ENCODE measurements around the gene KRTAP10-1. TPM values are rescaled to one million over a fixed set of nuclear protein-coding genes. Genes with fewer than 3 reads are reported as not detected.

KRTAP10-1 gene
- total RNA-seq, 2 donors from 2014 or later, result not detected

DNA sequence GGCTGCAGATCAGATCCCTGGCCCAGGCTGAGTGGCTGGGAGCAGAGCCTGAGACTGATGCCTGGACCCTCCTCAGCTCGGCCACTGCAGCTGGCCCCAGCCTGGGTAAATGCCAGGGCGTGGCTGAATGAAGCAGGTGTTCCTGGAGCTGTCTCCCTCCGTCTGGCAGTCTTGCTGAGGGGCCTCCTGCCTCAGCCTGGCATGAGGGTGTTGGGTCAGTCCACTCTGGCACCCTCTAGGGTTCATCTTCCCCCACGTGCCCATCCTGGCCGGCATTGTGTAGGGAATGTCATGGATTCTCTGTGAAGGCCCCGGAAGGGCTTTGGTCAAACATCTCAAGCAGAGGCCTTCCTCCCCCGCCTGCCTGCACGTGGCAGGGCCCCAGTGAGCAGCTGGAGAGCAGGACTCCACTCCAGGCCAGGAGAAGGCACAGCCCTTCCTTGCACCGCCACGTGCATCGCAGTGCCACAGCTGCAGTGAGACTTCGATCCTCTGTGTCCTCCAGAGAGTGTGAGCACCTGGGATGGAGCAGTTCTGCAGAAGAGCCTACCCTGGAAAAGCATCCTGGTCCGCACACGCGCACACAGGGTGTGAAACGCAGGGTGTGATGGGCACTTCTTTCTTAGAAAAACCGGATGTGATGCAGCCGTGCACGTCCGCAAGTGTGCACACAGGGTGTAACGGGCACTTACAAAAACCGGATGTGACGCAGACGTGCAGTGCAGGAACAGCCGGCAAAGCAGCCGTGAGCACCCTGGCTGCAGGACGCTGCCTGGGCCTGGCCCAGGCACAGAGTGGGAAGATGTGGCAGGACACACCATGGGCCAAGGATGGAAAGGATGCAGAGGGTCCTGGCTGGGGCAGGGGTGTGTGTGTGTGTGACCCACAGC, 28.9 kb upstream of the KRTAP10-1 start:
- TF ChIP-seq, protein P1, sequence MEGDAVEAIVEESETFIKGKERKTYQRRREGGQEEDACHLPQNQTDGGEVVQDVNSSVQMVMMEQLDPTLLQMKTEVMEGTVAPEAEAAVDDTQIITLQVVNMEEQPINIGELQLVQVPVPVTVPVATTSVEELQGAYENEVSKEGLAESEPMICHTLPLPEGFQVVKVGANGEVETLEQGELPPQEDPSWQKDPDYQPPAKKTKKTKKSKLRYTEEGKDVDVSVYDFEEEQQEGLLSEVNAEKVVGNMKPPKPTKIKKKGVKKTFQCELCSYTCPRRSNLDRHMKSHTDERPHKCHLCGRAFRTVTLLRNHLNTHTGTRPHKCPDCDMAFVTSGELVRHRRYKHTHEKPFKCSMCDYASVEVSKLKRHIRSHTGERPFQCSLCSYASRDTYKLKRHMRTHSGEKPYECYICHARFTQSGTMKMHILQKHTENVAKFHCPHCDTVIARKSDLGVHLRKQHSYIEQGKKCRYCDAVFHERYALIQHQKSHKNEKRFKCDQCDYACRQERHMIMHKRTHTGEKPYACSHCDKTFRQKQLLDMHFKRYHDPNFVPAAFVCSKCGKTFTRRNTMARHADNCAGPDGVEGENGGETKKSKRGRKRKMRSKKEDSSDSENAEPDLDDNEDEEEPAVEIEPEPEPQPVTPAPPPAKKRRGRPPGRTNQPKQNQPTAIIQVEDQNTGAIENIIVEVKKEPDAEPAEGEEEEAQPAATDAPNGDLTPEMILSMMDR (IDR thresholded peaks at IDR 0.05), result no peak
- Histone ChIP-seq H3K27ac (no peak overlapping the region), H3K4me1 (ENCODE audit: control insufficient read depth in 1 of 2, low read depth in 2 of 2) (no peaks in the 10 kb centered on the region), H3K36me3 (no peaks in the 10 kb centered on the region), H3K9me3 (no peaks in the 10 kb centered on the region), H3K4me3 (no peak overlapping the region), H3K27me3 (replicated peaks; ENCODE audit: insufficient read depth) (no peaks in the 10 kb centered on the region)
- ATAC-seq (ENCODE audit: insufficient number of reproducible peaks, low FRiP score, low read depth) (no peak), DNase-seq (ENCODE audit: low spot score) (no peak)

DNA sequence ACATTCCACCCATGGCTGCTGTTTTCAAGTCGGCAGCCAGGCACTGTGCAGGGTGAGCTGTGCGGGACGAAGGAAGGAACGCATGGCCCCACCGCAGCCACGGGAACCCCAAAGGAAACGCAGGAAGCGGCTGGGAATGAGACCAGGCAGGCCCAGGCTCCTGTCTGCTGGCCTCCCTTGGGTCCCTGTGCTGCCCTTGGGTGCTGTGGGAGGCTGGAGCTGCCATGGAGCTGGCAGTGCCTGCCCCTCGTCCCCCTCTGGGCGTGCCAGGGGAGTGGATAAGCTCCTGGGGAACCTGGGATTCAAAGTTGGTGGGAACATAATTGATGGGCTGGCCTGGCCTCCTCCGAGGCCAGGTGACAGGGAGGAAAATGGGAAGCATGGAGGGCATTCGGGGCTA, 28.3 kb upstream of the KRTAP10-1 start:
- no peak for DNase-seq (ENCODE audit: low spot score)
- H3K36me3 ChIP-seq, result no peaks in the 10 kb centered on the region
- no peaks in the 10 kb centered on the region for H3K27me3 ChIP-seq (replicated peaks; ENCODE audit: insufficient read depth)
- no peak overlapping the region for H3K27ac ChIP-seq
- no peak for ATAC-seq (ENCODE audit: insufficient number of reproducible peaks, low FRiP score, low read depth)
- H3K4me1 ChIP-seq (ENCODE audit: control insufficient read depth in 1 of 2, low read depth in 2 of 2), result no peaks in the 10 kb centered on the region
- H3K9me3 ChIP-seq, result no peaks in the 10 kb centered on the region
- no peak overlapping the region for H3K4me3 ChIP-seq
- TF ChIP-seq, protein P1 (IDR thresholded peaks at IDR 0.05), result no peak

DNA sequence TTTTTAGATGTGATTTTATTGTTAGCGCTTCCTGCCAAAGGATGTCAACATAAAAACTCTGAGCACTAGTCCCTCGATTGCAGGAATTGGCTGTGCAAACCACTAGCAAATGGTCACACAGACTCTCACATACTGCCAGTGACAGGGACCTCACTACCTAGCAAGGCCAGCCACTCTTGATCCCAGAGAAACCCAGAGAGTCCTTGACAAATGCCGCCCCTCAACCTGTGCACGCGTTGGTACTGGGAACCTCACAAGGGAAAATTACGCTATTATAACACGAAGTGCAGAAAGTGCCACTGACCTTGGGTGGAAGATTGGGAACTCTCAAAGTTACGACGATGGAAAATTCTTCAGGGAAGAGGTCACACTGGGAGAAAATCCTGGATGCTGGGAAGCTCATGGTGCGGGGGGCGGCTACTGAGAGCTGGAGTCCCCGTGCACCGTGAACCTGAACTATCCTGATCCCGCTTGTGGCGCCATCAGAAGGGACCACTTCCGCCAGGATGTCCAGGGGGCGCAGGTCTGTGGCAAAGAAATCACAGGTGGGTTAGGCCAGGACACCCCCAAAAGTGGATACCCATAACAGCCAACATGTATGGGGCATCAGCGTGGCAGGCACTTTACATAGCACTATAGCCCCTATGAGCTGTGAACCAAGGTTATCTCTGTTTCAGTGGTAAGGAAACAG, 27.6 kb upstream of the KRTAP10-1 start:
- DNase-seq (ENCODE audit: low spot score) (no peak), ATAC-seq (ENCODE audit: insufficient number of reproducible peaks, low FRiP score, low read depth) (no peak)
- no peak overlapping the region for H3K27ac ChIP-seq
- no peaks in the 10 kb centered on the region for H3K27me3 ChIP-seq (replicated peaks; ENCODE audit: insufficient read depth)
- H3K9me3 ChIP-seq, result peaks cover 2% of the 10 kb centered on the region
- H3K4me1 ChIP-seq (ENCODE audit: control insufficient read depth in 1 of 2, low read depth in 2 of 2), result no peaks in the 10 kb centered on the region
- TF ChIP-seq, protein P1 (IDR thresholded peaks at IDR 0.05), result no peak
- H3K4me3 ChIP-seq, result no peak overlapping the region
- no peaks in the 10 kb centered on the region for H3K36me3 ChIP-seq

DNA sequence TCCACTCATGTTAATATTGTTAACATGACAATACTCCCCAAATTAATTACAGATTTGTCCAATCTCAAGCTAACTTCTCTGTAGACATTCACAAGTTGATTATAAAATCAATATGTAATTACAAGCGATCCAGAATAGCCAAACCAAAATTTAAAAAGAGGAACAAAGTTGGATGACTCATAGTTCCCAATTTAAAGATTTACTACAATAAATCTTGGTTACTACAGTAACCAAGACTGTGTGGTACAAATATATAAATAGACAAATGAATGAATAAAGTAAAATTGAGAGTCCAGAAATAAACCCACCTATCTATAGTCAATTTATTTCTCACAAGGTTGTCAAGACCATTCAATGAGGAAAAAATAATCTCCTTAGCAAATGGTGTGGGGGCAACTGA, 26.4 kb upstream of the KRTAP10-1 start:
- Histone ChIP-seq H3K27me3 (replicated peaks; ENCODE audit: insufficient read depth) (no peaks in the 10 kb centered on the region), H3K36me3 (no peaks in the 10 kb centered on the region), H3K27ac (no peak overlapping the region), H3K9me3 (peaks cover 5% of the 10 kb centered on the region), H3K4me1 (ENCODE audit: control insufficient read depth in 1 of 2, low read depth in 2 of 2) (no peaks in the 10 kb centered on the region), H3K4me3 (no peak overlapping the region)
- no peak for DNase-seq (ENCODE audit: low spot score)
- TF ChIP-seq, protein P1 (IDR thresholded peaks at IDR 0.05), result no peak
- no peak for ATAC-seq (ENCODE audit: insufficient number of reproducible peaks, low FRiP score, low read depth)

DNA sequence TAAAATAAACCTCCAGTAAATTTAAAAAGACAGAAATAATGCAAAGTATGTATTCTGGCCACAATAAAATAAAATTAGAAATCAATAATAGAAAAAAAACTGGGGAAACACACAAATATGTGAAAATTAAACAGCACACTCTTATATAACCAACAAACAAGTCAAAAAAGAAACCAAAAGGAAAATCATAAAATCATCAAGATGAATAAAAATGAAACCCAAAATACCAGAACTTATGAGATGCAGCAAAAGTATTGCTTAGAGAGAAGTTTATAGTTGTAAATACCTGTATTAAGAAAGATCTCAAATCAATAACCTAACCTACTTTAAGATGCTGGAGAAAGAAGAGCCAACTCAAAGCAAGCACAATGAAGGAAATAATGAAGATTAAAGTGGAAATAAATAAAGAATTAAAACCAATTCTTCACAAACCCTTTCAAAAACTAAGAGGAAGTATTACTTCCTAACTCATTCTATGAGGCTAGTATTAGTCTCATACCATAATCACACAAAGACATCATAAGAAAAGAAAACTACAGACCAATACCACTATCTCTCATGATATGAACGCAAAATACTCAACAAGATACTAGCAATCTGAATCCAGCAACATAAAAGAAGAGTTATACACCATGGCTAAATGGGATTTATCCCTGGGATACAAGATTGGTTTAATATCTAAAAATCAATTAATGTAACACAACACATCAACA, 25.0 kb upstream of the KRTAP10-1 start:
- no peak overlapping the region for H3K27ac ChIP-seq
- no peak for ATAC-seq (ENCODE audit: insufficient number of reproducible peaks, low FRiP score, low read depth)
- DNase-seq (ENCODE audit: low spot score), result no peak
- no peak overlapping the region for H3K4me3 ChIP-seq
- H3K9me3 ChIP-seq, result peaks cover 5% of the 10 kb centered on the region
- H3K27me3 ChIP-seq (replicated peaks; ENCODE audit: insufficient read depth), result no peaks in the 10 kb centered on the region
- TF ChIP-seq, protein P1 (IDR thresholded peaks at IDR 0.05), result no peak
- H3K36me3 ChIP-seq, result no peaks in the 10 kb centered on the region
- H3K4me1 ChIP-seq (ENCODE audit: control insufficient read depth in 1 of 2, low read depth in 2 of 2), result no peaks in the 10 kb centered on the region

Data from thoracic aorta (tissue), 2 donors.